ENCODE data around the gene TAB3.
A peak's percentile ranks its signal among the peaks of the same experiment; 100 is the strongest.

The TAB3 gene

GRCh38 chrX:30889147-30890140 lies at the start of gene TAB3:
TAB3 (minus strand) TSS chrX:30889254; CDS start chrX:30859588, 29,666 bp downstream.
- Histone ChIP-seq H3K36me3 (ENCODE audit: insufficient read depth, low read length) (no peaks in the 10 kb centered on the region), H3K27me3 (ENCODE audit: insufficient read depth, low read length) (peaks cover 2% of the 10 kb centered on the region), H3K4me3 (ENCODE audit: low read length) (peak within 1 kb of the TSS; percentile 94), H3K4me1 (ENCODE audit: insufficient read depth, low read length) (peaks cover 6% of the 10 kb centered on the region), H3K9me3 (ENCODE audit: low read length) (no peaks in the 10 kb centered on the region), H2AFZ (ENCODE audit: low read depth, low read length) (peak within 1 kb of the TSS; percentile 76)

GRCh38 chrX:30938295-30938694 lies 49.2 kb upstream of the TAB3 start:
- no peaks in the 10 kb centered on the region for H3K4me1 ChIP-seq (ENCODE audit: insufficient read depth, low read length)
- no peaks in the 10 kb centered on the region for H3K36me3 ChIP-seq (ENCODE audit: insufficient read depth, low read length)
- no peaks in the 10 kb centered on the region for H3K9me3 ChIP-seq (ENCODE audit: low read length)
- no peak overlapping the region for H2AFZ ChIP-seq (ENCODE audit: low read depth, low read length)
- H3K4me3 ChIP-seq (ENCODE audit: low read length), result no peak overlapping the region
- no peaks in the 10 kb centered on the region for H3K27me3 ChIP-seq (ENCODE audit: insufficient read depth, low read length)

DNA sequence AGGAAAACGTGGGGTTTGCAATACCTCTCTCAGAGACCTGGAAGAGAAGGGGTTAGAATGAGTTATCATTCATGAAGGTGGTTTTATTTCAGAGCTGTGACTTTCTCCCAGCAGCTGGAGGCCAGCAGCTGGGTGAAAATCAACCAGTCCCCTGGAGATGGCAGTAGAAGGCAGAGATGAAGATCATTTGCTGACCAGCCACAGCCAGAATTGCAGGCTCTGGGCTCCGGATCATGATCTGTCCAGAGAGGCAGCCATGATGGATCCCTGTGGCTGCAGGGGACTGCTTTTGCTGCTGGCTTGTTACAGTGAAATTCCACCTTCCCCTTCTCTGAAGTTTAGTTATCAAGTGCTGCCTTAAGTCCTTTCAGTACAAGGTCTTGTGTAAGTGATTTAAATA lies 46.9 kb upstream of the TAB3 start:
- Histone ChIP-seq H3K9me3 (ENCODE audit: low read length) (no peaks in the 10 kb centered on the region), H3K27me3 (ENCODE audit: insufficient read depth, low read length) (no peaks in the 10 kb centered on the region), H2AFZ (ENCODE audit: low read depth, low read length) (peak overlapping the region; percentile 1), H3K36me3 (ENCODE audit: insufficient read depth, low read length) (no peaks in the 10 kb centered on the region), H3K4me1 (ENCODE audit: insufficient read depth, low read length) (no peaks in the 10 kb centered on the region), H3K4me3 (ENCODE audit: low read length) (no peak overlapping the region)

DNA sequence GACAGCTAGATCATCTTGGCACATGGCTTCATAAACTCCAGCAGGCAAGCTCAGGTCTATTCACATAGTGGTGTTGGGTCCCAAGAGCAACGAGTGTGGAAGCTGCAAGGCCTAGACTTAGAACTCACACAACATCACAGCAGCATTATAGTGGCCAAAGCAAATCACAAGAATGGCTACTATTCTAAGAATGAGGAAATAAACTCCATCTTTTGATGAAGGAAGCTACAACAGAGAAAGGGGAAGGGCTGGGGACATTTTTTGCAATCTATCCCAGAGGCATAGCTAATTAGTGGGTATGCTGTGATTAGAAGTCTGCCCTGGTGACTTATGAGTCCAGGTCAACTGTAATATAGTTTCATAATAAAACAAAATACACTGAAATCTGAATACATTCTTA lies 42.9 kb upstream of the TAB3 start:
- no peaks in the 10 kb centered on the region for H3K4me1 ChIP-seq (ENCODE audit: insufficient read depth, low read length)
- H3K27me3 ChIP-seq (ENCODE audit: insufficient read depth, low read length), result no peaks in the 10 kb centered on the region
- H3K4me3 ChIP-seq (ENCODE audit: low read length), result no peak overlapping the region

GRCh38 chrX:30930679-30931078 lies 41.6 kb upstream of the TAB3 start:
- Histone ChIP-seq H3K4me1 (ENCODE audit: insufficient read depth, low read length) (no peaks in the 10 kb centered on the region), H3K27me3 (ENCODE audit: insufficient read depth, low read length) (no peaks in the 10 kb centered on the region), H3K4me3 (ENCODE audit: low read length) (no peak overlapping the region), H3K9me3 (ENCODE audit: low read length) (no peaks in the 10 kb centered on the region), H3K36me3 (ENCODE audit: insufficient read depth, low read length) (no peaks in the 10 kb centered on the region), H2AFZ (ENCODE audit: low read depth, low read length) (no peak overlapping the region)

More for the DNA sequence above, 42.9 kb upstream of the TAB3 start:
- Histone ChIP-seq H3K36me3 (ENCODE audit: insufficient read depth, low read length) (no peaks in the 10 kb centered on the region), H2AFZ (ENCODE audit: low read depth, low read length) (no peak overlapping the region), H3K9me3 (ENCODE audit: low read length) (no peaks in the 10 kb centered on the region)

GRCh38 chrX:30930143-30930542 lies 41.1 kb upstream of the TAB3 start:
- Histone ChIP-seq H3K27me3 (ENCODE audit: insufficient read depth, low read length) (no peaks in the 10 kb centered on the region), H3K4me3 (ENCODE audit: low read length) (no peak overlapping the region), H3K36me3 (ENCODE audit: insufficient read depth, low read length) (no peaks in the 10 kb centered on the region), H2AFZ (ENCODE audit: low read depth, low read length) (no peak overlapping the region), H3K9me3 (ENCODE audit: low read length) (no peaks in the 10 kb centered on the region), H3K4me1 (ENCODE audit: insufficient read depth, low read length) (no peaks in the 10 kb centered on the region)

GRCh38 chrX:30920271-30920670 lies 31.2 kb upstream of the TAB3 start:
- no peaks in the 10 kb centered on the region for H3K36me3 ChIP-seq (ENCODE audit: insufficient read depth, low read length)
- no peak overlapping the region for H3K4me3 ChIP-seq (ENCODE audit: low read length)
- no peaks in the 10 kb centered on the region for H3K4me1 ChIP-seq (ENCODE audit: insufficient read depth, low read length)
- no peak overlapping the region for H2AFZ ChIP-seq (ENCODE audit: low read depth, low read length)
- H3K9me3 ChIP-seq (ENCODE audit: low read length), result no peaks in the 10 kb centered on the region
- no peaks in the 10 kb centered on the region for H3K27me3 ChIP-seq (ENCODE audit: insufficient read depth, low read length)

- H3K36me3 ChIP-seq (ENCODE audit: insufficient read depth, low read length), result no peaks in the 10 kb centered on the region
- no peak overlapping the region for H2AFZ ChIP-seq (ENCODE audit: low read depth, low read length)
- H3K4me1 ChIP-seq (ENCODE audit: insufficient read depth, low read length), result no peaks in the 10 kb centered on the region
- no peak overlapping the region for H3K4me3 ChIP-seq (ENCODE audit: low read length)
- no peaks in the 10 kb centered on the region for H3K27me3 ChIP-seq (ENCODE audit: insufficient read depth, low read length)
- no peaks in the 10 kb centered on the region for H3K9me3 ChIP-seq (ENCODE audit: low read length)
These were observed 29.4 kb upstream of the TAB3 start for GRCh38 chrX:30918480-30918879.

DNA sequence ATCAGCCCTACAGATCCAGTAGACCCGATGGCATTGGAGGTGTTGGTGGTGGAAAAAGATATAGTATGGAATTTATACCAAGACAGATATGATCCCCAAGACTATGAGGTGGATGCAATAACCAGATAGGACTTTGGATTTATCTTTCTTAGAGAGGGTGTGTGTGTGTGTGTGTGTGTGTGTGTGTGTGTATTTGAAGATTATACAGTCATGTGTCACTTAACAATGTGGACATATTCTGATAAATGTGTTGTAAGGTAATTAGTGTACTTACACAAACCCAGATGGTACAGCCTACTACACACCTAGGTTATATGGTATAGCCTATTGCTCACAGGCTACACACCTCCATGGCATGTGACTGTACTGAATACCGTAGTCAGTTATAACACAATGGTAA lies 24.4 kb upstream of the TAB3 start:
- H2AFZ ChIP-seq (ENCODE audit: low read depth, low read length), result no peak overlapping the region
- no peaks in the 10 kb centered on the region for H3K36me3 ChIP-seq (ENCODE audit: insufficient read depth, low read length)
- no peak overlapping the region for H3K4me3 ChIP-seq (ENCODE audit: low read length)
- H3K9me3 ChIP-seq (ENCODE audit: low read length), result no peaks in the 10 kb centered on the region
- no peaks in the 10 kb centered on the region for H3K27me3 ChIP-seq (ENCODE audit: insufficient read depth, low read length)
- H3K4me1 ChIP-seq (ENCODE audit: insufficient read depth, low read length), result no peaks in the 10 kb centered on the region

DNA sequence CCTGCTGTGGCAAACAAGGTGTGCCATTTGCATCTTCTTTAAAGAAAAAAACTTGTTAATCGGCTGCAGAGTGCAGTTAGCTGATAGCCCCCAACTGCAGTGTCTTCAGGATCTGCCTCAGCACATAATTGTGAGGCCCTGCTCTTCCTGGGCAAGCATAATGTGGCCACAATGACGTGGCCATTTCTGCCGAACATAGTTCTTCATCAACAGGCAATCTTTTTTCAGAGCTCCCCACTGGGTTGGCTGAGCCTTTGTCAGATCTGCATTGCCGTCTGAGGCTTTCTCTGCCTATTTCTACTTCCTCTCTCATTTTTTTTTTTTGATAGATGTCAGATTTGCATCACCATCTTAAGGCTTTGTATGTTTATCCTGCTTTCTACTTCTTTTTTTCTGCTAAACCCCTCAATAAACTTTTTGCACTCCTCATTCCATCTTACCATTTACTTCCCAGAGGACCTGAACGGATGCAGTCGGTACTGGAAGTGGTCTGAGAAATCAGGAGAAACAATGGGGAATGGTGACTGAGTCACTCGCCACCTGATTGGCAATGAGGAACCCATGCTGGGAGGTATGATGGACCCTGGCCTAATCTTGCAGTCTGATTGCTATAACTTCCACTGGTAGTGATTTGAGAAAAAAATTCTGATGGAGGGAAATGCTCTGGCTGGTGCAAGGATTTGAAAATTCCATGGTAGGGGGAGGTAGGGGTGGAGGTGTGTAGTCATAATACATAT lies 21.2 kb upstream of the TAB3 start:
- no peaks in the 10 kb centered on the region for H3K36me3 ChIP-seq (ENCODE audit: insufficient read depth, low read length)
- H3K4me3 ChIP-seq (ENCODE audit: low read length), result no peak overlapping the region
- H3K4me1 ChIP-seq (ENCODE audit: insufficient read depth, low read length), result no peaks in the 10 kb centered on the region
- peak overlapping the region; percentile 73 for H2AFZ ChIP-seq (ENCODE audit: low read depth, low read length)
- no peaks in the 10 kb centered on the region for H3K27me3 ChIP-seq (ENCODE audit: insufficient read depth, low read length)
- H3K9me3 ChIP-seq (ENCODE audit: low read length), result no peaks in the 10 kb centered on the region

- Histone ChIP-seq H3K27me3 (ENCODE audit: insufficient read depth, low read length) (no peaks in the 10 kb centered on the region), H3K9me3 (ENCODE audit: low read length) (no peaks in the 10 kb centered on the region), H3K36me3 (ENCODE audit: insufficient read depth, low read length) (no peaks in the 10 kb centered on the region), H3K4me1 (ENCODE audit: insufficient read depth, low read length) (no peaks in the 10 kb centered on the region), H2AFZ (ENCODE audit: low read depth, low read length) (no peak overlapping the region), H3K4me3 (ENCODE audit: low read length) (no peak overlapping the region)
These were observed 17.7 kb upstream of the TAB3 start for GRCh38 chrX:30906726-30907125.

DNA sequence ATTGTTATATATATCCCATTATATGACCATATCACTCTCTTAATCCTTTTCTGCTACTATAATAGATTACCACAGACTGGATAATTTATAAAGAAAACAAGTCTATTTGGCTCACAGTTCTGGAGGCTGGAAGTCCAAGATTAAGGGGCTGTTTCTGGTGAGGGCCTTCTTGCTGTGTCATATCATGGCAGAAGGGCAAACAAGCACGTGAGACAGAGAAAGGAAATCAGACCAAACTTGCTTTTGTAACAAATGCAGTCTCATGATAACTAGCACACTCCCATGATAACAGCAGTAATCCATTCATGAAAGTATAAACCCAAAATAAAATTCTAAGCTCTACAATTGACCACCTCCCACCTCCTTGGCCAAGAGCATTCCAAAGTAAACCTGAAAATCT lies 16.3 kb upstream of the TAB3 start:
- Histone ChIP-seq H2AFZ (ENCODE audit: low read depth, low read length) (no peak overlapping the region), H3K36me3 (ENCODE audit: insufficient read depth, low read length) (no peaks in the 10 kb centered on the region), H3K4me1 (ENCODE audit: insufficient read depth, low read length) (no peaks in the 10 kb centered on the region), H3K9me3 (ENCODE audit: low read length) (no peaks in the 10 kb centered on the region), H3K27me3 (ENCODE audit: insufficient read depth, low read length) (no peaks in the 10 kb centered on the region), H3K4me3 (ENCODE audit: low read length) (no peak overlapping the region)

- Histone ChIP-seq H2AFZ (ENCODE audit: low read depth, low read length) (no peak overlapping the region), H3K27me3 (ENCODE audit: insufficient read depth, low read length) (no peaks in the 10 kb centered on the region), H3K9me3 (ENCODE audit: low read length) (no peaks in the 10 kb centered on the region), H3K4me3 (ENCODE audit: low read length) (no peak overlapping the region), H3K4me1 (ENCODE audit: insufficient read depth, low read length) (no peaks in the 10 kb centered on the region), H3K36me3 (ENCODE audit: insufficient read depth, low read length) (no peaks in the 10 kb centered on the region)
These were observed 15.6 kb upstream of the TAB3 start for GRCh38 chrX:30904632-30905031.

Measured in neuron (in vitro differentiated cells).